ENCODE results near the gene SSTR5. TPM values are rescaled to one million over a fixed set of nuclear protein-coding genes. Genes with fewer than 3 reads are reported as not detected.

Gene SSTR5
- total and polyA plus RNA-seq, 2 donors from 2014 or later: 6.7 TPM; not detected in 1

- Histone ChIP-seq H3K27me3 (ENCODE audit: control insufficient read depth, insufficient read depth, low read length) (peaks cover 3% of the 10 kb centered on the region), H3K9me3 (ENCODE audit: control insufficient read depth in 2 of 3, insufficient read depth in 1 of 3, low read length in 3 of 3) (peaks cover 0 to 3% (median 0%) of the 10 kb centered on the region in 3 donors), H3K27ac (ENCODE audit: low read depth in 2 of 2, low read length in 2 of 2) (no peak overlapping the region), H3K4me3 (ENCODE audit: low read length in 3 of 3) (no peak overlapping the region), H3K36me3 (ENCODE audit: control insufficient read depth in 2 of 3, insufficient read depth in 3 of 3, low read length in 3 of 3) (no peaks in the 10 kb centered on the region), H3K9ac (ENCODE audit: low read length in 3 of 3) (no peak overlapping the region), H3K4me1 (ENCODE audit: control insufficient read depth in 2 of 3, insufficient read depth in 2 of 3, low read depth in 1 of 3, low read length in 3 of 3) (no peaks in the 10 kb centered on the region)
- TF ChIP-seq CTCF (IDR thresholded peaks at IDR 0.05; ENCODE audit: borderline replicate concordance, extremely low read depth, insufficient read depth): no peak
- DNase-seq (no peak), FAIRE-seq (no peak)
- intact Hi-C loops (cut with DNase I): no loop called here
Measured at GRCh38 chr16:1063728-1064127, 8.8 kb upstream of the SSTR5 start.

GRCh38 chr16:1065469-1066128, 6.9 kb upstream of the SSTR5 start:
- no peak for TF ChIP-seq CTCF (IDR thresholded peaks at IDR 0.05; ENCODE audit: borderline replicate concordance, extremely low read depth, insufficient read depth)
- no peaks in the 10 kb centered on the region for H3K9me3 ChIP-seq (ENCODE audit: control insufficient read depth in 2 of 3, insufficient read depth in 1 of 3, low read length in 3 of 3)
- FAIRE-seq: no peak
- H3K9ac ChIP-seq (ENCODE audit: low read length in 3 of 3): no peak overlapping the region
- intact Hi-C loops (cut with DNase I): no loop called here
- H3K4me3 ChIP-seq (ENCODE audit: low read length in 3 of 3): no peak overlapping the region
- DNase-seq: peak in 3 of 5 donors; percentile 71 to 75 (median 74)
- no peaks in the 10 kb centered on the region for H3K36me3 ChIP-seq (ENCODE audit: control insufficient read depth in 2 of 3, insufficient read depth in 3 of 3, low read length in 3 of 3)
- H3K27ac ChIP-seq (ENCODE audit: low read depth in 2 of 2, low read length in 2 of 2): no peak overlapping the region
- peaks cover 3% of the 10 kb centered on the region for H3K27me3 ChIP-seq (ENCODE audit: control insufficient read depth, insufficient read depth, low read length)
- H3K4me1 ChIP-seq (ENCODE audit: control insufficient read depth in 2 of 3, insufficient read depth in 2 of 3, low read depth in 1 of 3, low read length in 3 of 3): no peaks in the 10 kb centered on the region

GRCh38 chr16:1066584-1067172, 5.9 kb upstream of the SSTR5 start:
- H3K27me3 ChIP-seq (ENCODE audit: control insufficient read depth, insufficient read depth, low read length): peaks cover 4% of the 10 kb centered on the region
- H3K4me3 ChIP-seq (ENCODE audit: low read length in 3 of 3): no peak overlapping the region
- no peaks in the 10 kb centered on the region for H3K4me1 ChIP-seq (ENCODE audit: control insufficient read depth in 2 of 3, insufficient read depth in 2 of 3, low read depth in 1 of 3, low read length in 3 of 3)
- no peak overlapping the region for H3K9ac ChIP-seq (ENCODE audit: low read length in 3 of 3)
- FAIRE-seq: no peak
- intact Hi-C loops (cut with DNase I): no loop called here
- no peaks in the 10 kb centered on the region for H3K36me3 ChIP-seq (ENCODE audit: control insufficient read depth in 2 of 3, insufficient read depth in 3 of 3, low read length in 3 of 3)
- no peak overlapping the region for H3K27ac ChIP-seq (ENCODE audit: low read depth in 2 of 2, low read length in 2 of 2)
- no peak for TF ChIP-seq CTCF (IDR thresholded peaks at IDR 0.05; ENCODE audit: borderline replicate concordance, extremely low read depth, insufficient read depth)
- no peak for DNase-seq
- no peaks in the 10 kb centered on the region for H3K9me3 ChIP-seq (ENCODE audit: control insufficient read depth in 2 of 3, insufficient read depth in 1 of 3, low read length in 3 of 3)
